HepG2 (cell line): ENCODE results near the gene ADIPOR2. TPM values are rescaled to one million over a fixed set of nuclear protein-coding genes. Genes with fewer than 3 reads are reported as not detected.

Experiments
- BCL3 ChIP-seq: sonication (generic); formaldehyde crosslinking; IDR thresholded peaks from 2 replicates; pipeline ENCODE4 v1.5.1; 2020; ENCODE audit warnings: mild to moderate bottlenecking, missing genetic modification reagents, moderate library complexity
- HDAC1 ChIP-seq: sonication (generic); formaldehyde crosslinking; IDR thresholded peaks from 2 replicates; pipeline ENCODE4 v1.5.1; 2020; ENCODE audit warnings: mild to moderate bottlenecking, missing genetic modification reagents
- HMGXB4 ChIP-seq, 2 experiments: sonication (generic) in 1 of 2; formaldehyde crosslinking in 1 of 2; IDR thresholded peaks; 2 replicates each; pipeline versions ENCODE4 v1.4.0 to v1.6.1; 2018 to 2020; ENCODE audit warnings: missing genetic modification reagents in 2 of 2, borderline replicate concordance in 1 of 2, low read depth in 1 of 2, mild to moderate bottlenecking in 1 of 2, missing biosample characterization in 1 of 2
- PPARG ChIP-seq: conservative IDR thresholded peaks from 2 replicates; pipeline ENCODE4 v1.6.1; 2016; ENCODE audit warnings: missing biosample characterization, missing genetic modification reagents
- SMAD3 ChIP-seq: sonication (generic); formaldehyde crosslinking; IDR thresholded peaks from 2 replicates; pipeline ENCODE4 v1.4.0; 2020; ENCODE audit warnings: missing genetic modification reagents
- YY1 ChIP-seq: IDR thresholded peaks from 2 replicates; pipeline ENCODE4 v1.6.1; 2011; ENCODE audit warnings: low read length, low read depth, moderate library complexity, mild to moderate bottlenecking; ENCODE audit not compliant: insufficient read depth, insufficient replicate concordance
- ZBTB21 ChIP-seq: sonication (generic); formaldehyde crosslinking; IDR thresholded peaks from 2 replicates; pipeline ENCODE4 v1.4.0; 2020; ENCODE audit warnings: missing genetic modification reagents
- ZBTB37 ChIP-seq: sonication (generic); formaldehyde crosslinking; IDR thresholded peaks from 2 replicates; pipeline ENCODE4 v1.4.0; 2020; ENCODE audit warnings: mild to moderate bottlenecking, missing genetic modification reagents
- ZNF207 ChIP-seq: fragments of 450-650 bp; IDR thresholded peaks from 2 replicates; pipeline ENCODE4 v1.6.1; 2016; ENCODE audit warnings: antibody characterized with exemption, borderline replicate concordance
- ZNF282 ChIP-seq: fragments of 450-650 bp; IDR thresholded peaks from 2 replicates; pipeline ENCODE4 v1.6.1; 2018; ENCODE audit not compliant: partially characterized antibody
- ZNF343 ChIP-seq: sonication (generic); formaldehyde crosslinking; IDR thresholded peaks from 2 replicates; pipeline ENCODE4 v1.4.0; 2020; ENCODE audit warnings: mild to moderate bottlenecking, missing genetic modification reagents
- ZNF629 ChIP-seq: sonication (generic); formaldehyde crosslinking; conservative IDR thresholded peaks from 2 replicates; pipeline ENCODE4 v1.5.0; 2020; ENCODE audit warnings: missing genetic modification reagents
- ZNF816 ChIP-seq: sonication (generic); formaldehyde crosslinking; IDR thresholded peaks from 2 replicates; pipeline ENCODE4 v1.8.0; 2022; ENCODE audit warnings: missing genetic modification reagents, mild to moderate bottlenecking, borderline replicate concordance
- ZNF83 ChIP-seq: sonication (generic); formaldehyde crosslinking; IDR thresholded peaks from 2 replicates; pipeline ENCODE4 v1.4.0; 2020; ENCODE audit warnings: missing genetic modification reagents, mild to moderate bottlenecking, borderline replicate concordance
- polyA plus RNA-seq, 8 experiments: library from polyadenylated mRNA; depleted of rRNA in 3 of 8; stranded (reverse) in 7 of 8; unstranded in 1 of 8; fragments of >200 nt; fragmentation: Illumina TruSeq in 4 of 8; extraction: Trizol in 4 of 8; gene quantifications; 2 replicates each; pipeline versions ENCODE4 v1.2.1 to v1.2.3, GENCODE V29; 2011 to 2016; ENCODE audit warnings: low read depth in 4 of 8, missing spikeins in 1 of 8, mixed read lengths in 1 of 8; ENCODE audit not compliant: insufficient read depth in 1 of 8
- total RNA-seq, 5 experiments: library from RNA; depleted of rRNA; stranded (reverse); fragments of >200 nt; fragmentation: Illumina TruSeq; extraction: Trizol; gene quantifications; 2 replicates each; pipeline ENCODE4 v1.2.3, GENCODE V29; 2016; ENCODE audit warnings: low read depth in 1 of 5
- TF ChIP-seq, protein P1 (sequence below): sonication (generic); formaldehyde crosslinking; IDR thresholded peaks from 2 replicates; pipeline ENCODE4 v1.4.0; 2020; ENCODE audit warnings: missing genetic modification reagents
- TF ChIP-seq, protein P2 (sequence below): sonication (generic); formaldehyde crosslinking; IDR thresholded peaks from 2 replicates; pipeline ENCODE4 v1.5.0; 2020; ENCODE audit warnings: mild to moderate bottlenecking, missing genetic modification reagents, moderate library complexity
- TF ChIP-seq, protein P3 (sequence below): sonication (generic); formaldehyde crosslinking; conservative IDR thresholded peaks from 2 replicates; pipeline ENCODE4 v1.8.0; 2022; ENCODE audit warnings: low read depth, missing genetic modification reagents

ADIPOR2 gene
- total and polyA plus RNA-seq, 2 of the 13 experiments (the other 11 are each of a cell fraction or from before 2014, with no cell fraction given): 35.2 to 52.2 TPM

GRCh38 chr12:1825382-1826102 is 134.7 kb downstream of the ADIPOR2 start (continued):
- TF ChIP-seq, protein P1, sequence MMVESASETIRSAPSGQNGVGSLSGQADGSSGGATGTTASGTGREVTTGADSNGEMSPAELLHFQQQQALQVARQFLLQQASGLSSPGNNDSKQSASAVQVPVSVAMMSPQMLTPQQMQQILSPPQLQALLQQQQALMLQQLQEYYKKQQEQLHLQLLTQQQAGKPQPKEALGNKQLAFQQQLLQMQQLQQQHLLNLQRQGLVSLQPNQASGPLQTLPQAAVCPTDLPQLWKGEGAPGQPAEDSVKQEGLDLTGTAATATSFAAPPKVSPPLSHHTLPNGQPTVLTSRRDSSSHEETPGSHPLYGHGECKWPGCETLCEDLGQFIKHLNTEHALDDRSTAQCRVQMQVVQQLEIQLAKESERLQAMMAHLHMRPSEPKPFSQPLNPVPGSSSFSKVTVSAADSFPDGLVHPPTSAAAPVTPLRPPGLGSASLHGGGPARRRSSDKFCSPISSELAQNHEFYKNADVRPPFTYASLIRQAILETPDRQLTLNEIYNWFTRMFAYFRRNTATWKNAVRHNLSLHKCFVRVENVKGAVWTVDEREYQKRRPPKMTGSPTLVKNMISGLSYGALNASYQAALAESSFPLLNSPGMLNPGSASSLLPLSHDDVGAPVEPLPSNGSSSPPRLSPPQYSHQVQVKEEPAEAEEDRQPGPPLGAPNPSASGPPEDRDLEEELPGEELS (CRISPR knock-in tag): 0 out of 2 replicates have a peak, but pooled peaks have one; percentile 39
- TF ChIP-seq ZBTB37 (CRISPR knock-in tag) (no peak), ZNF207 (no peak), ZNF282 (no peak), HMGXB4 (CRISPR knock-in tag; IDR thresholded peaks at IDR 0.05; ENCODE audit: borderline replicate concordance in 1 of 2, low read depth in 1 of 2) (no peak), ZNF816 (no peak), HDAC1 (CRISPR knock-in tag) (peak; percentile 55), ZBTB21 (CRISPR knock-in tag) (no peak), YY1 (no peak), ZNF629 (CRISPR knock-in tag) (no peak), BCL3 (CRISPR knock-in tag) (0 out of 2 replicates have a peak, but pooled peaks have one; percentile 24), SMAD3 (CRISPR knock-in tag) (no peak), PPARG (peak; percentile 65; the same call in 1 of the 2 replicates), ZNF83 (CRISPR knock-in tag) (no peak), ZNF343 (no peak)
- TF ChIP-seq, protein P2, sequence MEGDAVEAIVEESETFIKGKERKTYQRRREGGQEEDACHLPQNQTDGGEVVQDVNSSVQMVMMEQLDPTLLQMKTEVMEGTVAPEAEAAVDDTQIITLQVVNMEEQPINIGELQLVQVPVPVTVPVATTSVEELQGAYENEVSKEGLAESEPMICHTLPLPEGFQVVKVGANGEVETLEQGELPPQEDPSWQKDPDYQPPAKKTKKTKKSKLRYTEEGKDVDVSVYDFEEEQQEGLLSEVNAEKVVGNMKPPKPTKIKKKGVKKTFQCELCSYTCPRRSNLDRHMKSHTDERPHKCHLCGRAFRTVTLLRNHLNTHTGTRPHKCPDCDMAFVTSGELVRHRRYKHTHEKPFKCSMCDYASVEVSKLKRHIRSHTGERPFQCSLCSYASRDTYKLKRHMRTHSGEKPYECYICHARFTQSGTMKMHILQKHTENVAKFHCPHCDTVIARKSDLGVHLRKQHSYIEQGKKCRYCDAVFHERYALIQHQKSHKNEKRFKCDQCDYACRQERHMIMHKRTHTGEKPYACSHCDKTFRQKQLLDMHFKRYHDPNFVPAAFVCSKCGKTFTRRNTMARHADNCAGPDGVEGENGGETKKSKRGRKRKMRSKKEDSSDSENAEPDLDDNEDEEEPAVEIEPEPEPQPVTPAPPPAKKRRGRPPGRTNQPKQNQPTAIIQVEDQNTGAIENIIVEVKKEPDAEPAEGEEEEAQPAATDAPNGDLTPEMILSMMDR: no peak
- TF ChIP-seq, protein P3, sequence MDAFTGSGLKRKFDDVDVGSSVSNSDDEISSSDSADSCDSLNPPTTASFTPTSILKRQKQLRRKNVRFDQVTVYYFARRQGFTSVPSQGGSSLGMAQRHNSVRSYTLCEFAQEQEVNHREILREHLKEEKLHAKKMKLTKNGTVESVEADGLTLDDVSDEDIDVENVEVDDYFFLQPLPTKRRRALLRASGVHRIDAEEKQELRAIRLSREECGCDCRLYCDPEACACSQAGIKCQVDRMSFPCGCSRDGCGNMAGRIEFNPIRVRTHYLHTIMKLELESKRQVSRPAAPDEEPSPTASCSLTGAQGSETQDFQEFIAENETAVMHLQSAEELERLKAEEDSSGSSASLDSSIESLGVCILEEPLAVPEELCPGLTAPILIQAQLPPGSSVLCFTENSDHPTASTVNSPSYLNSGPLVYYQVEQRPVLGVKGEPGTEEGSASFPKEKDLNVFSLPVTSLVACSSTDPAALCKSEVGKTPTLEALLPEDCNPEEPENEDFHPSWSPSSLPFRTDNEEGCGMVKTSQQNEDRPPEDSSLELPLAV (CRISPR knock-in tag): no peak
